ENCODE measurements around the gene TRAF2.

DNA sequence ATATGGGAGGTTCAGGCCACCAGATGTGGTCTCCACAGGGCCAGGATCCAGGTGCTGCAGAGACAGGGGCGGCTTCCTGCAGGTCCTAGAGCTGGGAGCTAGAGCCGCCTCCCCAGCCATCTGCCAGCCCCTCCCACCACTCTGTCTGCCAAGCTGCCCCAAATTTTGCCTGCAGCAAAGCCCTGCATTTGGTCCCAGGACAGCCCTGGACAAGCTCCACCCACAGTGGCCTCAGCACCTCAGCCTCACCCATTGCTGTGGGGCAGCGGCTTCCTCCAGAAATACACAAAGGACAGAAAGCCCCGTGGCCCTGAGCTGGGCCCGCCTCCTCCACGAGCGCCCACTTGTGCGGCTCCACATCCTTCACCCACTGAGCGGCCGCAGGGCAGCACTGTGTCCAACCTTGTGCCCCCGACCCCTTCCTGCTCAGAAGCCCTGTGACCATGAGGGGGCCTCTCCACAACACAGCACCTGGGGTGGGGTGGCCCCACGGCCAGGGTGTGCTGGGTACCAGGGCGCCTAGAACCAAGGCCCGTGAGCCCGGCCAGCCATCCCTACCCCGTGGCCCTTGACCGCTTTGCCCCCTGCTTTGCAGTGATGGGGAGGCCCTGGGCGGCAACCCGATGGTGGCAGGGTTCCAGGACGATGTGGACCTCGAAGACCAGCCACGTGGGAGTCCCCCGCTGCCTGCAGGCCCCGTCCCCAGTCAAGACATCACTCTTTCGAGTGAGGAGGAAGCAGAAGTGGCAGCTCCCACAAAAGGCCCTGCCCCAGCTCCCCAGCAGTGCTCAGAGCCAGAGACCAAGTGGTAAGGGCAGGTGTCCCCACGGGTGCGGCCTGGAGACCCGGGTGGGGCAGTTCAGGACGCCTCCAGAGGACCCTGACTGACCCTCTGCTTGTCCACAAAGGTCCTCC, 47.7 kb upstream of the TRAF2 start:
- TF ChIP-seq CTCF (IDR thresholded peaks at IDR 0.05) (no peak), POLR2A (IDR thresholded peaks at IDR 0.05) (no peak)
